IPS-NIHi11 (cell line): ENCODE measurements around the gene LMAN1L.

Source experiments
- DNase-seq: peaks from one replicate; pipeline ENCODE4 v3.0.0; 2012; ENCODE audit warnings: mixed read lengths, low spot score

The LMAN1L gene

GRCh38 chr15:74794248-74794969 is 18.2 kb upstream of the LMAN1L start:
- DNase-seq = no peak

GRCh38 chr15:74794970-74795349 is 17.7 kb upstream of the LMAN1L start:
- no peak for DNase-seq

- DNase-seq = no peak
Measured at GRCh38 chr15:74795966-74796625, 16.5 kb upstream of the LMAN1L start.

- no peak for DNase-seq
Measured at GRCh38 chr15:74798388-74799254, 14.0 kb upstream of the LMAN1L start.

- DNase-seq = no peak
Measured at GRCh38 chr15:74799255-74799855, 13.3 kb upstream of the LMAN1L start.

GRCh38 chr15:74799856-74800558 is 12.6 kb upstream of the LMAN1L start:
- peak; percentile 98 for DNase-seq

GRCh38 chr15:74800559-74801094 is 12.0 kb upstream of the LMAN1L start:
- DNase-seq = no peak

GRCh38 chr15:74801311-74801997 is 11.2 kb upstream of the LMAN1L start:
- DNase-seq = no peak

- DNase-seq = no peak
Measured at GRCh38 chr15:74802290-74802689, 10.3 kb upstream of the LMAN1L start.

GRCh38 chr15:74802862-74803447 is 9.7 kb upstream of the LMAN1L start:
- DNase-seq = no peak

- no peak for DNase-seq
Measured at GRCh38 chr15:74804935-74805334, 7.7 kb upstream of the LMAN1L start.

- DNase-seq = no peak
Measured at GRCh38 chr15:74807282-74807681, 5.4 kb upstream of the LMAN1L start.

- DNase-seq = no peak
Measured at GRCh38 chr15:74808078-74808839, 4.4 kb upstream of the LMAN1L start.

GRCh38 chr15:74808840-74809229 is 3.8 kb upstream of the LMAN1L start:
- peak; percentile 55 for DNase-seq

- no peak for DNase-seq
Measured at GRCh38 chr15:74809242-74809641, 3.4 kb upstream of the LMAN1L start.

- no peak for DNase-seq
Measured at GRCh38 chr15:74809956-74810355, 2.7 kb upstream of the LMAN1L start.

GRCh38 chr15:74815121-74815934 is 2.7 kb downstream of the LMAN1L start:
- DNase-seq = no peak

- no peak for DNase-seq
Measured at GRCh38 chr15:74815961-74816360, 3.3 kb downstream of the LMAN1L start.
